Hepatocyte (in vitro differentiated cells): ENCODE measurements around the gene KRT85.

Experiments used
- EZH2phosphoT487 ChIP-seq: fragments of 200-600 bp; sonication (generic); IDR thresholded peaks from one replicate; pipeline ENCODE4 v1.6.1; 2018; ENCODE audit warnings: antibody characterized with exemption, mild to moderate bottlenecking, low read depth, moderate library complexity; ENCODE audit not compliant: unreplicated experiment, severe bottlenecking
- TF ChIP-seq, protein P1 (sequence below): fragments of 200-600 bp; sonication (generic); IDR thresholded peaks from 2 replicates; pipeline ENCODE4 v1.5.1; 2016; ENCODE audit warnings: antibody characterized with exemption, mild to moderate bottlenecking; ENCODE audit not compliant: poor library complexity

DNA sequence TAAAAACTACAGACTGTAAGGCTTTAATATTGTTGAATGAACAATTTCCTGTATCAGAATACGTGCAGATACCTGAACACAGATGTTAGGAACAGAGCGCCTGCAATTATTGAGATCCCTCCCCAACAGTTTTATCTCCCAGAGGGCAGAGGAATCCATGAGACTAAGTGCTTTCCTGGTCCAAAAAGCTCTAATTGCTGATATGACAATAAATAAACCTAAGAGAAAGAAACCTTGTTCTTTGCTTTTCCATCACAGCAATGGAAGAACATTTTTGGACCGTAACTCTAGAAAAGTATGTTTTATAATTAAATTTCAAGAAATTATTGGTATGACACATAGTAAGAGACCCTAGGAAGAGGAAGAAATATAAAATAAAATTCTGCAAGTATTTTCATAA lies 33.1 kb downstream of the KRT85 start:
- TF ChIP-seq, protein P1, sequence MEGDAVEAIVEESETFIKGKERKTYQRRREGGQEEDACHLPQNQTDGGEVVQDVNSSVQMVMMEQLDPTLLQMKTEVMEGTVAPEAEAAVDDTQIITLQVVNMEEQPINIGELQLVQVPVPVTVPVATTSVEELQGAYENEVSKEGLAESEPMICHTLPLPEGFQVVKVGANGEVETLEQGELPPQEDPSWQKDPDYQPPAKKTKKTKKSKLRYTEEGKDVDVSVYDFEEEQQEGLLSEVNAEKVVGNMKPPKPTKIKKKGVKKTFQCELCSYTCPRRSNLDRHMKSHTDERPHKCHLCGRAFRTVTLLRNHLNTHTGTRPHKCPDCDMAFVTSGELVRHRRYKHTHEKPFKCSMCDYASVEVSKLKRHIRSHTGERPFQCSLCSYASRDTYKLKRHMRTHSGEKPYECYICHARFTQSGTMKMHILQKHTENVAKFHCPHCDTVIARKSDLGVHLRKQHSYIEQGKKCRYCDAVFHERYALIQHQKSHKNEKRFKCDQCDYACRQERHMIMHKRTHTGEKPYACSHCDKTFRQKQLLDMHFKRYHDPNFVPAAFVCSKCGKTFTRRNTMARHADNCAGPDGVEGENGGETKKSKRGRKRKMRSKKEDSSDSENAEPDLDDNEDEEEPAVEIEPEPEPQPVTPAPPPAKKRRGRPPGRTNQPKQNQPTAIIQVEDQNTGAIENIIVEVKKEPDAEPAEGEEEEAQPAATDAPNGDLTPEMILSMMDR: no peak
- no peak for TF ChIP-seq EZH2phosphoT487
